Liver (tissue), 9 donors: ENCODE data around the gene MSI2. TPM values are rescaled to one million over a fixed set of nuclear protein-coding genes. Genes with fewer than 3 reads are reported as not detected.

Source experiments
- DNase-seq: peaks from one replicate; pipeline ENCODE4 v3.0.0-alpha.2; 2017; ENCODE audit warnings: low spot score
- H3K27ac ChIP-seq, 2 donors: one replicate each; pipeline ENCODE4 v1.7.0; 2013; ENCODE audit warnings: inconsistent platforms in 2 of 2, low read length in 2 of 2, control low read depth in 1 of 2, low read depth in 1 of 2, mild to moderate bottlenecking in 1 of 2
- H3K27me3 ChIP-seq, 4 donors: one replicate each; pipeline versions ENCODE4 v1.6.1 to v1.7.0; 2013; ENCODE audit warnings: low read length in 3 of 4, inconsistent platforms in 1 of 4, mild to moderate bottlenecking in 1 of 4, moderate library complexity in 1 of 4; ENCODE audit not compliant: control insufficient read depth in 4 of 4, insufficient read depth in 4 of 4
- H3K36me3 ChIP-seq, 4 donors: one replicate each; pipeline versions ENCODE4 v1.6.1 to v1.7.0; 2013; ENCODE audit warnings: low read length in 3 of 4, mild to moderate bottlenecking in 3 of 4, low read depth in 1 of 4, moderate library complexity in 1 of 4; ENCODE audit not compliant: control insufficient read depth in 4 of 4, insufficient read depth in 3 of 4
- H3K4me1 ChIP-seq, 4 donors: one replicate each; pipeline versions ENCODE4 v1.6.1 to v1.7.0; 2013; ENCODE audit warnings: low read length in 3 of 4, mild to moderate bottlenecking in 3 of 4, moderate library complexity in 1 of 4; ENCODE audit not compliant: control insufficient read depth in 4 of 4, insufficient read depth in 4 of 4
- H3K4me3 ChIP-seq, 3 donors: one replicate each; pipeline versions ENCODE4 v1.6.1 to v1.7.0; 2013; ENCODE audit warnings: low read length in 3 of 3, control low read depth in 1 of 3, low read depth in 1 of 3, mild to moderate bottlenecking in 1 of 3
- H3K9ac ChIP-seq, 2 donors: one replicate each; pipeline ENCODE4 v1.7.0; 2013; ENCODE audit warnings: low read length in 2 of 2, mild to moderate bottlenecking in 2 of 2, moderate library complexity in 2 of 2, control low read depth in 1 of 2, low read depth in 1 of 2
- H3K9me3 ChIP-seq, 4 donors: one replicate each; pipeline versions ENCODE4 v1.6.1 to v1.7.0; 2013; ENCODE audit warnings: low read length in 3 of 4; ENCODE audit not compliant: control insufficient read depth in 4 of 4
- ATF3 ChIP-seq: IDR thresholded peaks from 2 replicates; pipeline ENCODE4 v1.6.1; 2016; ENCODE audit warnings: antibody characterized with exemption
- CTCF ChIP-seq: fragments of 150-350 bp; IDR thresholded peaks from 2 replicates; pipeline ENCODE4 v1.5.1; 2017; ENCODE audit warnings: improper control_type of control experiment, low read depth, low read length; ENCODE audit not compliant: missing input control
- EGR1 ChIP-seq, 2 donors: IDR thresholded peaks; 2 replicates each; pipeline ENCODE4 v1.6.1; 2016 to 2018; ENCODE audit warnings: antibody characterized with exemption in 2 of 2, low read depth in 2 of 2
- FOXA1 ChIP-seq: IDR thresholded peaks from 2 replicates; pipeline ENCODE4 v1.6.1; 2016; ENCODE audit warnings: antibody characterized with exemption
- FOXA2 ChIP-seq: IDR thresholded peaks from 2 replicates; pipeline ENCODE4 v1.6.1; 2016; ENCODE audit warnings: antibody characterized with exemption
- GABPA ChIP-seq, 2 donors: IDR thresholded peaks in 1 of 2; conservative IDR thresholded peaks in 1 of 2; 2 replicates each; pipeline ENCODE4 v1.6.1; 2016; ENCODE audit warnings: antibody characterized with exemption in 2 of 2, mild to moderate bottlenecking in 1 of 2, moderate library complexity in 1 of 2
- MAX ChIP-seq: IDR thresholded peaks from 2 replicates; pipeline ENCODE4 v1.6.1; 2016; ENCODE audit warnings: antibody characterized with exemption
- NR2F2 ChIP-seq: IDR thresholded peaks from 2 replicates; pipeline ENCODE4 v1.6.1; 2016; ENCODE audit warnings: antibody characterized with exemption
- RAD21 ChIP-seq, 2 donors: IDR thresholded peaks; 2 replicates each; pipeline ENCODE4 v1.6.1; 2016; ENCODE audit warnings: antibody characterized with exemption in 2 of 2, mild to moderate bottlenecking in 2 of 2
- REST ChIP-seq: IDR thresholded peaks from 2 replicates; pipeline ENCODE4 v1.6.1; 2016; ENCODE audit warnings: antibody characterized with exemption, mild to moderate bottlenecking
- RXRA ChIP-seq, 2 donors: IDR thresholded peaks; 2 replicates each; pipeline ENCODE4 v1.6.1; 2017 to 2018; ENCODE audit warnings: antibody characterized with exemption in 2 of 2, mild to moderate bottlenecking in 1 of 2
- SP1 ChIP-seq: IDR thresholded peaks from 2 replicates; pipeline ENCODE4 v1.6.1; 2018; ENCODE audit warnings: antibody characterized with exemption, mild to moderate bottlenecking
- TAF1 ChIP-seq: conservative IDR thresholded peaks from 2 replicates; pipeline ENCODE4 v1.6.1; 2016; ENCODE audit warnings: antibody characterized with exemption, mild to moderate bottlenecking
- ZBTB33 ChIP-seq: IDR thresholded peaks from 2 replicates; pipeline ENCODE4 v1.6.1; 2016; ENCODE audit warnings: antibody characterized with exemption
- WGBS: extraction: QIAGEN DNeasy Blood & Tissue Kit; methylation state at CpG from one replicate; pipeline ENCODE4 v1.1.7; 2013; 5-methylcytosine and 5-hydroxymethylcytosine counted together
- polyA plus RNA-seq, 2 donors: library from polyadenylated mRNA; stranded (reverse) in 1 of 2; unstranded in 1 of 2; fragments of 200-250 nt in 1 of 2; fragments of >200 nt in 1 of 2; fragmentation: Nextera tagmentation in 1 of 2; extraction: Ambion mirVana in 1 of 2; gene quantifications; one replicate each; pipeline versions ENCODE4 v1.2.1 to v1.2.3, GENCODE V29; 2013 to 2015
- total RNA-seq, 2 donors: library from RNA; depleted of rRNA; stranded (reverse); fragments of >200 nt; gene quantifications; one replicate each; pipeline ENCODE4 v1.2.3, GENCODE V29; 2014
- donor health status: healthy.
- donor health status: healthy.
- donor health status: healthy.
- donor health status: healthy.
- donor health status: healthy.

Gene MSI2
- total and polyA plus RNA-seq, 4 donors, result 5.7 to 15.6 (median 9.2) TPM

GRCh38 chr17:57574040-57574513 lies 317.8 kb downstream of the MSI2 start:
- H3K9me3 ChIP-seq, result no peaks in the 10 kb centered on the region
- no peak overlapping the region for H3K4me3 ChIP-seq
- DNase-seq, result no peak
- WGBS, result 64% methylated on average over 4 of the region's 4 CpGs
- peaks cover 0 to 8% (median 3%) of the 10 kb centered on the region in 4 donors for H3K4me1 ChIP-seq
- H3K27ac ChIP-seq, result no peak overlapping the region
- H3K9ac ChIP-seq, result no peak overlapping the region
- no peaks in the 10 kb centered on the region for H3K36me3 ChIP-seq
- H3K27me3 ChIP-seq, result no peaks in the 10 kb centered on the region
- no peak for TF ChIP-seq GABPA (IDR thresholded peaks at IDR 0.05 in 1 of 2, conservative IDR thresholded peaks at IDR 0.05 in 1 of 2)
- TF ChIP-seq SP1, result no peak
- no peak for TF ChIP-seq RXRA (IDR thresholded peaks at IDR 0.05)
- TF ChIP-seq RAD21 (IDR thresholded peaks at IDR 0.05), result no peak

- Histone ChIP-seq H3K4me3 (no peak overlapping the region), H3K4me1 (peaks cover 0 to 8% (median 3%) of the 10 kb centered on the region in 4 donors), H3K27ac (no peak overlapping the region), H3K9me3 (no peaks in the 10 kb centered on the region), H3K27me3 (no peaks in the 10 kb centered on the region), H3K9ac (no peak overlapping the region), H3K36me3 (no peaks in the 10 kb centered on the region)
- TF ChIP-seq RXRA (IDR thresholded peaks at IDR 0.05) (no peak), CTCF (no peak), GABPA (IDR thresholded peaks at IDR 0.05 in 1 of 2, conservative IDR thresholded peaks at IDR 0.05 in 1 of 2) (no peak), ZBTB33 (no peak), FOXA2 (no peak), NR2F2 (no peak), ATF3 (no peak), EGR1 (IDR thresholded peaks at IDR 0.05; ENCODE audit: low read depth in 2 of 2) (no peak), FOXA1 (no peak), REST (no peak), MAX (no peak), TAF1 (no peak)
- DNase-seq, result no peak
- WGBS, result 91% methylated on average over 8 of the region's 8 CpGs
Observed at GRCh38 chr17:57576744-57577143, 320.4 kb downstream of the MSI2 start.
